ENCODE measurements around the gene C1orf146. TPM values are rescaled to one million over a fixed set of nuclear protein-coding genes. Genes with fewer than 3 reads are reported as not detected.

The C1orf146 gene
- total and polyA plus RNA-seq, 7 donors = not detected

GRCh38 chr1:92186081-92186480 is 31.6 kb upstream of the C1orf146 start:
- TF ChIP-seq EP300 (IDR thresholded peaks at IDR 0.05) = no peak
- TF ChIP-seq POLR2AphosphoS5 (IDR thresholded peaks at IDR 0.05) = no peak
- TF ChIP-seq CTCF (IDR thresholded peaks at IDR 0.05) = no peak
- no peak for TF ChIP-seq POLR2A (IDR thresholded peaks at IDR 0.05)
- H3K27ac ChIP-seq = no peak overlapping the region
- no peak overlapping the region for H3K4me3 ChIP-seq
- WGBS, 2 donors = 95 to 97% methylated on average over 1 of the region's 1 CpG
- no peak for DNase-seq
- intact Hi-C loops (cut with DNase I) = no loop called here
- H3K27me3 ChIP-seq = no peaks in the 10 kb centered on the region
- no peaks in the 10 kb centered on the region for H3K9me3 ChIP-seq
- H3K4me1 ChIP-seq = no peaks in the 10 kb centered on the region
- peaks cover 0 to 22% (median 5%) of the 10 kb centered on the region in 4 donors for H3K36me3 ChIP-seq

GRCh38 chr1:92188436-92189255 is 29.1 kb upstream of the C1orf146 start:
- H3K27me3 ChIP-seq = no peaks in the 10 kb centered on the region
- intact Hi-C loops (cut with DNase I) = no loop called here

DNA sequence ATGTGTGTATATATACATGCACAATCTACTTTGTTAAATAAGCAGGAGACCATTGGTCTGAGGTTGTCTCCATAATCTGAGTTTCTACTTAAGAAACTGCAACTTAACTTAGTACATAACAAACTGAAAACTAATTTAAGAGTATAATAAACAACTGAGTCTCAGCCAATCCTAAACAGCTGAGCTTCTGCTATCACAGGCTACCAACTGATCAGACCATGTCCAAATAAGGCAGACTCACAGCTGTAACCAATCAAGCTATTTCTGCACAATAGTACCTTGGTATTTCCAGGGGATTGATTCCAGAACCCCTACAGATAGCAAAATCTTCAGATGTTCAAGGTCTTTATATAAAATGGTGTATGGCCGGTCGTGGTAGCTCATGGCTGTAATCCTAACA is 26.0 kb upstream of the C1orf146 start:
- Histone ChIP-seq H3K4me3 (no peak overlapping the region), H3K27ac (no peak overlapping the region), H3K9me3 (no peaks in the 10 kb centered on the region), H3K4me1 (no peaks in the 10 kb centered on the region), H3K36me3 (no peaks in the 10 kb centered on the region), H3K27me3 (no peaks in the 10 kb centered on the region)
- intact Hi-C loops (cut with DNase I) = no loop called here
- no peak for TF ChIP-seq CTCF (IDR thresholded peaks at IDR 0.05)
- TF ChIP-seq POLR2AphosphoS5 (IDR thresholded peaks at IDR 0.05) = no peak
- DNase-seq = no peak
- WGBS, 2 donors = 84 to 87% methylated on average over 2 of the region's 2 CpGs

More at GRCh38 chr1:92188436-92189255, 29.1 kb upstream of the C1orf146 start:
- Histone ChIP-seq H3K4me1 (no peaks in the 10 kb centered on the region), H3K4me3 (no peak overlapping the region), H3K36me3 (peaks cover 0 to 7% (median 2%) of the 10 kb centered on the region in 4 donors), H3K9me3 (no peaks in the 10 kb centered on the region), H3K27ac (no peak overlapping the region)
- TF ChIP-seq POLR2AphosphoS5 (IDR thresholded peaks at IDR 0.05) (no peak), POLR2A (IDR thresholded peaks at IDR 0.05) (no peak), EP300 (IDR thresholded peaks at IDR 0.05) (no peak), CTCF (IDR thresholded peaks at IDR 0.05) (no peak)
- no peak for DNase-seq
- WGBS, 2 donors = 72 to 83% methylated on average over 7 of the region's 7 CpGs

GRCh38 chr1:92192246-92192645 is 25.5 kb upstream of the C1orf146 start:
- WGBS, 2 donors = 87 to 91% methylated on average over 9 of the region's 9 CpGs
- TF ChIP-seq POLR2AphosphoS5 (IDR thresholded peaks at IDR 0.05) (no peak), POLR2A (IDR thresholded peaks at IDR 0.05) (no peak), CTCF (IDR thresholded peaks at IDR 0.05) (no peak), EP300 (IDR thresholded peaks at IDR 0.05) (no peak)
- DNase-seq = no peak
- H3K27ac ChIP-seq = no peak overlapping the region
- H3K36me3 ChIP-seq = no peaks in the 10 kb centered on the region
- no peaks in the 10 kb centered on the region for H3K4me1 ChIP-seq
- no peaks in the 10 kb centered on the region for H3K27me3 ChIP-seq
- H3K9me3 ChIP-seq = no peaks in the 10 kb centered on the region
- no peak overlapping the region for H3K4me3 ChIP-seq
- intact Hi-C loops (cut with DNase I) = no loop called here

Data from sigmoid colon (tissue), 7 donors.